Endothelial cell of umbilical vein (primary cell): ENCODE results near the gene COL23A1. TPM values are rescaled to one million over a fixed set of nuclear protein-coding genes. Genes with fewer than 3 reads are reported as not detected.

ENCODE experiments used
- BruUV-seq: library from RNA; stranded (reverse); fragments of 400-500 nt; replicated peaks from 2 replicates; lab custom pipeline; 2021; lab: Mats Ljungman, UMichigan
- CTCF ChIA-PET: fragments of 300-600, 350-600 bp; sonication (Branson Sonifier 250); formaldehyde crosslinking; loops from one replicate; lab custom pipeline; 2021; ENCODE audit warnings: antibody characterized with exemption, inconsistent platforms; lab: Charles Lee
- POLR2A ChIA-PET: fragments of 300-600, 350-600 bp; sonication (Branson Sonifier 250); formaldehyde crosslinking; loops from one replicate; lab custom pipeline; 2021; ENCODE audit warnings: antibody characterized with exemption, inconsistent platforms; lab: Charles Lee
- DNase-seq: peaks from one replicate; pipeline ENCODE4 v3.0.0-alpha.2; 2011; ENCODE audit warnings: low read depth, low spot score
- FAIRE-seq: peaks from 2 replicates; lab custom pipeline; 2011; peaks lifted over from hg19 to GRCh38; lab: Jason Lieb, UNC
- H2AFZ ChIP-seq: 2 replicates; pipeline ENCODE4 v1.6.0; 2012; ENCODE audit warnings: low read depth, low read length, control low read depth, inconsistent platforms
- H3K27ac ChIP-seq: 2 replicates; pipeline ENCODE4 v1.5.1; 2011; ENCODE audit warnings: low read depth, mild to moderate bottlenecking, control low read depth, low read length, moderate library complexity; ENCODE audit not compliant: insufficient read depth
- H3K27me3 ChIP-seq, 2 experiments: 2 replicates each; pipeline versions ENCODE4 v1.6.0 to v1.6.1; 2011; ENCODE audit warnings: low read length in 2 of 2, mixed read lengths in 1 of 2; ENCODE audit not compliant: control insufficient read depth in 2 of 2, insufficient read depth in 2 of 2
- H3K36me3 ChIP-seq, 2 experiments: 2 replicates in 1 of 2; 3 replicates in 1 of 2; pipeline ENCODE4 v1.5.1; 2011; ENCODE audit warnings: low read length in 2 of 2, mild to moderate bottlenecking in 1 of 2, moderate library complexity in 1 of 2; ENCODE audit not compliant: control insufficient read depth in 2 of 2, insufficient read depth in 2 of 2; ENCODE audit errors: extremely low read depth in 1 of 2
- H3K4me1 ChIP-seq: 3 replicates; pipeline ENCODE4 v1.5.1; 2011; ENCODE audit warnings: mild to moderate bottlenecking, low read length; ENCODE audit not compliant: control insufficient read depth, insufficient read depth; ENCODE audit errors: extremely low read depth
- H3K4me2 ChIP-seq: 2 replicates; pipeline ENCODE4 v1.6.1; 2011; ENCODE audit warnings: low read length, control low read depth, mixed read lengths; ENCODE audit not compliant: insufficient read depth
- H3K4me3 ChIP-seq, 3 experiments: fragments of 200-600 bp in 1 of 3; sonication (generic), shearing (Covaris generic) in 1 of 3; replicated peaks in 1 of 3; 2 replicates each; pipeline ENCODE4 v1.5.1; 2011 to 2016; ENCODE audit warnings: control low read depth in 3 of 3, low read length in 3 of 3, mild to moderate bottlenecking in 2 of 3, inconsistent platforms in 1 of 3, low read depth in 1 of 3, moderate library complexity in 1 of 3; ENCODE audit not compliant: insufficient read depth in 1 of 3
- H3K79me2 ChIP-seq: 2 replicates; pipeline ENCODE4 v1.6.0; 2012; ENCODE audit warnings: low read length, inconsistent platforms; ENCODE audit not compliant: control insufficient read depth, insufficient read depth
- H3K9ac ChIP-seq: replicated peaks from 2 replicates; pipeline ENCODE3; 2011; ENCODE audit warnings: low read length, control low read depth; ENCODE audit not compliant: insufficient read depth; ENCODE audit errors: extremely low read depth
- H3K9me1 ChIP-seq: replicated peaks from 3 replicates; pipeline ENCODE4 v1.6.0; 2011; ENCODE audit warnings: mild to moderate bottlenecking, low read length; ENCODE audit not compliant: control insufficient read depth, insufficient read depth; ENCODE audit errors: extremely low read depth
- H3K9me3 ChIP-seq: replicated peaks from 2 replicates; pipeline ENCODE4 v1.5.1; 2012; ENCODE audit warnings: low read length, inconsistent platforms; ENCODE audit not compliant: control insufficient read depth, insufficient read depth
- H4K20me1 ChIP-seq: replicated peaks from 2 replicates; pipeline ENCODE3; 2011; ENCODE audit warnings: mild to moderate bottlenecking, low read length; ENCODE audit not compliant: control insufficient read depth, insufficient read depth; ENCODE audit errors: extremely low read depth
- EZH2 ChIP-seq: IDR thresholded peaks from 2 replicates; pipeline ENCODE4 v1.6.1; 2012; ENCODE audit warnings: borderline replicate concordance, low read depth, mild to moderate bottlenecking, moderate library complexity, low read length, inconsistent platforms; ENCODE audit not compliant: severe bottlenecking
- FOS ChIP-seq: IDR thresholded peaks from 2 replicates; pipeline ENCODE4 v1.6.1; 2011; ENCODE audit warnings: mild to moderate bottlenecking, low read length, moderate library complexity, borderline replicate concordance; ENCODE audit not compliant: insufficient read depth
- GATA2 ChIP-seq: IDR thresholded peaks from 2 replicates; pipeline ENCODE4 v1.7.0; 2011; ENCODE audit warnings: low read depth, mild to moderate bottlenecking, moderate library complexity, mixed read lengths, low read length; ENCODE audit not compliant: insufficient read length, insufficient read depth
- JUN ChIP-seq: IDR thresholded peaks from 2 replicates; pipeline ENCODE4 v1.6.1; 2011; ENCODE audit warnings: borderline replicate concordance, low read depth; ENCODE audit not compliant: insufficient read length, insufficient read depth
- MYC ChIP-seq: IDR thresholded peaks from one replicate; pipeline ENCODE4 v1.6.1; 2011; ENCODE audit warnings: mild to moderate bottlenecking, low read depth, low read length
- POLR2A ChIP-seq: IDR thresholded peaks from 2 replicates; pipeline ENCODE4 v1.6.1; 2012; ENCODE audit warnings: low read depth, mild to moderate bottlenecking, control low read depth, low read length
- POLR2AphosphoS5 ChIP-seq: IDR thresholded peaks from 2 replicates; pipeline ENCODE4 v1.6.1; 2012; ENCODE audit warnings: low read depth, mild to moderate bottlenecking, control low read depth, low read length, moderate library complexity; ENCODE audit not compliant: insufficient read depth
- dilution Hi-C: fragments of 300-500 bp; cut with MboI; formaldehyde crosslinking; loops from one replicate; pipeline ENCODE4 v1.15.0; 2019; ENCODE audit warnings: low sequenced_read_pairs; ENCODE audit not compliant: extremely low pct_ligation_motif_present
- intact Hi-C: fragments of 100-400 bp; cut with micrococcal nuclease; formaldehyde crosslinking; loops from one replicate; pipeline ENCODE4 v1.10.0; 2022
- polyA plus RNA-seq, 4 experiments: library from polyadenylated mRNA; depleted of rRNA in 3 of 4; stranded (reverse) in 3 of 4; unstranded in 1 of 4; fragments of >200 nt; gene quantifications; 2 replicates each; pipeline versions ENCODE4 v1.2.1 to v1.2.3, GENCODE V29; 2011 to 2012; ENCODE audit warnings: missing spikeins in 1 of 4
- total RNA-seq: library from RNA; stranded (reverse); gene quantifications from 2 replicates; pipeline ENCODE4 v1.2.3, GENCODE V29; 2021
- TF ChIP-seq, protein P1 (sequence below), 2 donors: IDR thresholded peaks; 1 replicate in 1 of 2; 2 replicates in 1 of 2; pipeline ENCODE4 v1.5.1; 2011; ENCODE audit warnings: low read length in 2 of 2, mild to moderate bottlenecking in 2 of 2, moderate library complexity in 2 of 2, control low read depth in 1 of 2, inconsistent platforms in 1 of 2, low read depth in 1 of 2; ENCODE audit not compliant: insufficient read depth in 1 of 2; ENCODE audit errors: extremely low read depth in 1 of 2
- TF ChIP-seq, protein P2 (sequence below): IDR thresholded peaks from 2 replicates; pipeline ENCODE4 v1.6.1; 2011; ENCODE audit not compliant: insufficient read depth, insufficient read length

COL23A1 gene
- total and polyA plus RNA-seq, 2 donors (not counting 3 experiments of a cell fraction or from before 2014, with no cell fraction given), result not detected

DNA sequence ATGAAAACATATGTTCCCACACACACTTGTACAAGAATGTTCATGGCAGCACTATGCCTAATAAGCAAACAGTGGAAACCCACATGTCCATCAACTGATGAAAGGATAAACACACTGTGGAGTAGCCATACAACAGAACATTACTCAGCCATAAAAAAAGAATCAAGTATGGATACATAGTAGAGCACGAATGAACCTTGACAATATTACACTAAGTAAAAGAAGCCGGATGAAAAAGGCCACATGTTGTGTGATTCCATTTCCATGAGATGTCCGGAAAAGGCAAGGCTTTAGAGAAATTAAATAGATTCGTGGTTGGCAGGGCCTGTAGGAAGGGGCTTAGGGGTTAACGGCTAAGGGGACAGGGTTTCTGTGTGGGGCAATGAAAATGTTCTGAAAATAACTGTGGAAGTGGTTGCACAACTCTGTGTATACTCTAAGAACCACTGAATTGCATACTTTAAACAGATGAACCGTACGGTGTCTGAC, 51.4 kb downstream of the COL23A1 start:
- H3K27me3 ChIP-seq, result no peaks in the 10 kb centered on the region
- H3K36me3 ChIP-seq, result no peaks in the 10 kb centered on the region
- no peak for DNase-seq
- no peak for FAIRE-seq
- H3K79me2 ChIP-seq, result no peaks in the 10 kb centered on the region
- TF ChIP-seq POLR2AphosphoS5, result no peak
- no peak for TF ChIP-seq FOS
- no peak for TF ChIP-seq POLR2A
- TF ChIP-seq, protein P1, sequence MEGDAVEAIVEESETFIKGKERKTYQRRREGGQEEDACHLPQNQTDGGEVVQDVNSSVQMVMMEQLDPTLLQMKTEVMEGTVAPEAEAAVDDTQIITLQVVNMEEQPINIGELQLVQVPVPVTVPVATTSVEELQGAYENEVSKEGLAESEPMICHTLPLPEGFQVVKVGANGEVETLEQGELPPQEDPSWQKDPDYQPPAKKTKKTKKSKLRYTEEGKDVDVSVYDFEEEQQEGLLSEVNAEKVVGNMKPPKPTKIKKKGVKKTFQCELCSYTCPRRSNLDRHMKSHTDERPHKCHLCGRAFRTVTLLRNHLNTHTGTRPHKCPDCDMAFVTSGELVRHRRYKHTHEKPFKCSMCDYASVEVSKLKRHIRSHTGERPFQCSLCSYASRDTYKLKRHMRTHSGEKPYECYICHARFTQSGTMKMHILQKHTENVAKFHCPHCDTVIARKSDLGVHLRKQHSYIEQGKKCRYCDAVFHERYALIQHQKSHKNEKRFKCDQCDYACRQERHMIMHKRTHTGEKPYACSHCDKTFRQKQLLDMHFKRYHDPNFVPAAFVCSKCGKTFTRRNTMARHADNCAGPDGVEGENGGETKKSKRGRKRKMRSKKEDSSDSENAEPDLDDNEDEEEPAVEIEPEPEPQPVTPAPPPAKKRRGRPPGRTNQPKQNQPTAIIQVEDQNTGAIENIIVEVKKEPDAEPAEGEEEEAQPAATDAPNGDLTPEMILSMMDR (IDR thresholded peaks at IDR 0.05; ENCODE audit: extremely low read depth in 1 of 2, insufficient read depth in 1 of 2, low read depth in 1 of 2, low read length in 2 of 2), result no peak
- no peak for TF ChIP-seq EZH2
- TF ChIP-seq, protein P2, sequence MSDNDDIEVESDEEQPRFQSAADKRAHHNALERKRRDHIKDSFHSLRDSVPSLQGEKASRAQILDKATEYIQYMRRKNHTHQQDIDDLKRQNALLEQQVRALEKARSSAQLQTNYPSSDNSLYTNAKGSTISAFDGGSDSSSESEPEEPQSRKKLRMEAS, result no peak
- no peak for TF ChIP-seq JUN
- TF ChIP-seq MYC, result no peak
- no peak for TF ChIP-seq GATA2
- H3K27ac ChIP-seq, result no peak overlapping the region
- H2AFZ ChIP-seq, result no peak overlapping the region
- H3K9me1 ChIP-seq, result no peaks in the 10 kb centered on the region
- ChIA-PET POLR2A (no interaction called here), CTCF (no interaction called here)
- no TSS peak for BruUV-seq
- H3K4me1 ChIP-seq, result no peaks in the 10 kb centered on the region
- intact Hi-C loops, result no loop called here
- no peak overlapping the region for H3K9ac ChIP-seq
- no peaks in the 10 kb centered on the region for H4K20me1 ChIP-seq
- no peak overlapping the region for H3K4me2 ChIP-seq
- no peaks in the 10 kb centered on the region for H3K9me3 ChIP-seq
- dilution Hi-C loops, result no loop called here
- H3K4me3 ChIP-seq, result no peak overlapping the region
